PC-3 (cell line): Measurements from ENCODE around the gene SELE. TPM values are rescaled to one million over a fixed set of nuclear protein-coding genes. Genes with fewer than 3 reads are reported as not detected.
A peak's percentile ranks its signal among the peaks of the same experiment; 100 is the strongest.

Experiments
- ATAC-seq: fragments of 200-7000 bp; cut with Tn5 transposase; 2 replicates; pipeline ENCODE4 v1.9.1; 2020; ENCODE audit warnings: mild to moderate bottlenecking, moderate library complexity
- BruUV-seq: library from RNA; stranded (reverse); fragments of 400-500 nt; replicated peaks from 2 replicates; lab custom pipeline; 2021; lab: Mats Ljungman, UMichigan
- CTCF ChIA-PET: fragments of 300-600 bp; sonication (Branson Sonifier 250); formaldehyde crosslinking; loops from one replicate; lab custom pipeline; 2022; ENCODE audit warnings: antibody characterized with exemption; lab: Charles Lee
- POLR2A ChIA-PET: fragments of 300-600 bp; sonication (Branson Sonifier 250); formaldehyde crosslinking; loops from one replicate; lab custom pipeline; 2022; ENCODE audit warnings: antibody characterized with exemption; ENCODE audit not compliant: unreplicated experiment; lab: Charles Lee
- DNase-seq: peaks from one replicate; pipeline ENCODE4 v3.0.0-alpha.2; 2015
- H2AFZ ChIP-seq: fragments of 300-600 bp; sonication (generic); 2 replicates; pipeline ENCODE4 v1.6.0; 2016; ENCODE audit warnings: antibody characterized with exemption, low read length
- H3F3A ChIP-seq: fragments of 300-600 bp; sonication (generic); one replicate; pipeline ENCODE4 v1.6.0; 2017; ENCODE audit warnings: antibody characterized with exemption, low read length, control low read depth, mild to moderate bottlenecking; ENCODE audit not compliant: unreplicated experiment
- H3K27ac ChIP-seq: fragments of 300-600 bp; sonication (generic); 2 replicates; pipeline ENCODE4 v1.5.1; 2016; ENCODE audit warnings: mild to moderate bottlenecking, low read length
- H3K27me3 ChIP-seq: fragments of 300-600 bp; sonication (generic); 2 replicates; pipeline ENCODE4 v1.6.1; 2016; ENCODE audit warnings: low read length, mixed read lengths
- H3K36me3 ChIP-seq: fragments of 300-600 bp; sonication (generic); 2 replicates; pipeline ENCODE4 v1.6.1; 2016; ENCODE audit warnings: low read depth, mixed run types, low read length, mixed read lengths
- H3K4me1 ChIP-seq: fragments of 300-600 bp; sonication (generic); 2 replicates; pipeline ENCODE4 v1.5.1; 2016; ENCODE audit warnings: low read length; ENCODE audit not compliant: insufficient read depth
- H3K4me2 ChIP-seq: fragments of 300-600 bp; sonication (generic); 2 replicates; pipeline ENCODE4 v1.6.0; 2016; ENCODE audit warnings: low read length
- H3K4me3 ChIP-seq: fragments of 300-600 bp; sonication (generic); 2 replicates; pipeline ENCODE4 v1.5.1; 2016; ENCODE audit warnings: mild to moderate bottlenecking, low read length, mixed read lengths
- H3K79me2 ChIP-seq: fragments of 300-600 bp; sonication (generic); 2 replicates; pipeline ENCODE4 v1.6.1; 2017; ENCODE audit warnings: low read length, mixed read lengths
- H3K9ac ChIP-seq: fragments of 300-600 bp; sonication (generic); 2 replicates; pipeline ENCODE4 v1.6.0; 2016; ENCODE audit warnings: mild to moderate bottlenecking, low read length
- H3K9me2 ChIP-seq: fragments of 300-600 bp; sonication (generic); replicated peaks from 2 replicates; pipeline ENCODE4 v1.6.1; 2016; ENCODE audit warnings: mixed run types, low read length, mixed read lengths
- H3K9me3 ChIP-seq: fragments of 300-600 bp; sonication (generic); 2 replicates; pipeline ENCODE4 v1.6.1; 2016; ENCODE audit warnings: low read length, mixed read lengths
- H4K20me1 ChIP-seq: fragments of 300-600 bp; sonication (generic); 2 replicates; pipeline ENCODE4 v1.6.1; 2016; ENCODE audit warnings: low read length, mixed read lengths
- CTCF ChIP-seq: fragments of 300-600 bp; sonication (generic); conservative IDR thresholded peaks from 2 replicates; pipeline ENCODE4 v1.5.1; 2017; ENCODE audit warnings: antibody characterized with exemption, low read depth, mild to moderate bottlenecking, low read length
- EZH2 ChIP-seq: fragments of 300-600 bp; sonication (generic); IDR thresholded peaks from one replicate; pipeline ENCODE4 v1.6.1; 2017; ENCODE audit warnings: antibody characterized with exemption, mild to moderate bottlenecking, low read length; ENCODE audit not compliant: unreplicated experiment
- EZH2phosphoT487 ChIP-seq: fragments of 300-600 bp; sonication (generic); IDR thresholded peaks from 2 replicates; pipeline ENCODE4 v1.6.1; 2018; ENCODE audit warnings: mild to moderate bottlenecking, antibody characterized with exemption, low read length, borderline replicate concordance
- intact Hi-C: fragments of 100-400 bp; cut with micrococcal nuclease; formaldehyde crosslinking; loops from 2 replicates; pipeline ENCODE4 v1.9.0; 2023
- total RNA-seq: library from RNA; depleted of rRNA; stranded (reverse); fragments of >200 nt; gene quantifications from 2 replicates; pipeline ENCODE4 v1.2.3, GENCODE V29; 2014

SELE gene
- total RNA-seq, 1 experiment from 2014 or later: not detected

GRCh38 chr1:169729991-169730390 lies 3.9 kb downstream of the SELE start:
- CTCF ChIA-PET: no interaction called here

DNA sequence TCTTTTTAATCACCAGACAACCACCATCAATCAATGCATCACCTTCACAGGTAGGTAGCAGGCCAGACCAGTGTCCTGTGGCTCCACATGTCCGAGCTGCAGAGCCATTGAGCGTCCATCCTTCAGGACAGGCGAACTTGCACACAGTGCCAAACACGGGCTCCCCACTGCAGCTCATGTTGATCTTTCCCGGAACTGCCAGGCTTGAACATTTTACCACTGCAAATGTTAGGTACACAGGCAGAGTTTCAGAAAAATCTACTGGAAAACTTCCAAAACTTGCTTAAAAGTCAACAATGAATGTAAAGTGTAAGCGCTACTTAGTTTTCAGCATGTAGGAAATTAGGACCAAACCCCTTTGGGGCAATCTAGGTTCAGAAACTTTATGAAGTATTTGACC lies 6.6 kb downstream of the SELE start:
- DNase-seq: peak; percentile 23
- Histone ChIP-seq H3K27ac (no peak overlapping the region), H2AFZ (no peak overlapping the region), H3K79me2 (no peaks in the 10 kb centered on the region), H3K4me3 (no peak overlapping the region), H3K9ac (no peak overlapping the region), H4K20me1 (no peaks in the 10 kb centered on the region), H3K4me1 (no peaks in the 10 kb centered on the region), H3K4me2 (no peak overlapping the region), H3K27me3 (no peaks in the 10 kb centered on the region), H3K9me2 (no peaks in the 10 kb centered on the region), H3F3A (no peaks in the 10 kb centered on the region), H3K9me3 (no peaks in the 10 kb centered on the region), H3K36me3 (no peaks in the 10 kb centered on the region)
- intact Hi-C loops: no loop called here
- TF ChIP-seq EZH2 (no peak), EZH2phosphoT487 (no peak), CTCF (no peak)
- no peak for ATAC-seq
- CTCF ChIA-PET: interaction anchor here (0.5 kb wide), 1 partner anchor 116 kb away, joined by 3 read pairs; no protein-coding TSS in a partner anchor
- no TSS peak for BruUV-seq
- POLR2A ChIA-PET: no interaction called here

More at GRCh38 chr1:169729991-169730390, 3.9 kb downstream of the SELE start:
- Histone ChIP-seq H3K4me2 (no peak overlapping the region), H2AFZ (no peak overlapping the region), H4K20me1 (no peaks in the 10 kb centered on the region), H3K9ac (no peak overlapping the region), H3K4me1 (no peaks in the 10 kb centered on the region), H3F3A (no peaks in the 10 kb centered on the region), H3K27ac (no peak overlapping the region), H3K36me3 (no peaks in the 10 kb centered on the region), H3K9me3 (no peaks in the 10 kb centered on the region), H3K27me3 (no peaks in the 10 kb centered on the region), H3K79me2 (no peaks in the 10 kb centered on the region), H3K9me2 (no peaks in the 10 kb centered on the region), H3K4me3 (no peak overlapping the region)
- BruUV-seq: no TSS peak
- POLR2A ChIA-PET: no interaction called here
- TF ChIP-seq EZH2phosphoT487 (no peak), CTCF (no peak), EZH2 (no peak)
- intact Hi-C loops: no loop called here
- no peak for ATAC-seq
- DNase-seq: no peak

DNA sequence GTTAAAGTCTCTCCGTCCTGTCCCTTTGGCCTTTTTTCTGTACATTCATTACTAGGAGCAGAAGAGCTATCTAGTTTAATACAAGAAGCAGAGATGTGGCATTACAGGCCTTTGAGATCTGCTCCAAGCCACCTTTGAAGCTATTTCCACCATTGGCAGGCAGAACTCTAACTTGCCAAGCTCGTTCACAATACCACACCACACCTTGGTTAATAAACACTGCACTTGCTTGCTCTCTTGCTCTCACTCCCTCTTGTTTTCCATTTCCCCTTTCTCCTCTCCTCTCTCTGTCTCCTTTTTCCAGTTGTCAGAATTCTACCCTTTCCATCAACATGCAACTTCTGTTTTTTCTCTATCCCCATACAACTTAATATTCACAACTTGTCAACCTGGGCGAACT lies 7.0 kb downstream of the SELE start:
- no peak overlapping the region for H3K4me2 ChIP-seq
- no peak overlapping the region for H3K27ac ChIP-seq
- H3K4me1 ChIP-seq: no peaks in the 10 kb centered on the region
- no peak overlapping the region for H3K4me3 ChIP-seq
- no TSS peak for BruUV-seq
- H3K36me3 ChIP-seq: no peaks in the 10 kb centered on the region
- no peak overlapping the region for H3K9ac ChIP-seq
- ChIA-PET POLR2A (no interaction called here), CTCF (interaction anchor here (0.5 kb wide), 1 partner anchor 116 kb away, joined by 3 read pairs; no protein-coding TSS in a partner anchor)
- H3K27me3 ChIP-seq: no peaks in the 10 kb centered on the region
- no peaks in the 10 kb centered on the region for H3F3A ChIP-seq
- no peak overlapping the region for H2AFZ ChIP-seq
- H4K20me1 ChIP-seq: no peaks in the 10 kb centered on the region
- no peaks in the 10 kb centered on the region for H3K9me2 ChIP-seq
- DNase-seq: no peak
- ATAC-seq: no peak
- intact Hi-C loops: no loop called here
- H3K9me3 ChIP-seq: no peaks in the 10 kb centered on the region
- H3K79me2 ChIP-seq: no peaks in the 10 kb centered on the region
- TF ChIP-seq CTCF: no peak
- no peak for TF ChIP-seq EZH2phosphoT487
- no peak for TF ChIP-seq EZH2
